Cerebellar cortex (tissue), 1 donor: ENCODE results near the gene CILP.

Experiments
- DNase-seq: peaks from one replicate; pipeline ENCODE4 v3.0.0-alpha.2; 2015; ENCODE audit warnings: low spot score

CILP gene

GRCh38 chr15:65221697-65222096 lies 10.4 kb upstream of the CILP start:
- no peak for DNase-seq

- DNase-seq = no peak
Measured at GRCh38 chr15:65219137-65219536, 7.9 kb upstream of the CILP start.

GRCh38 chr15:65217526-65218482 lies 6.5 kb upstream of the CILP start:
- DNase-seq = no peak

DNA sequence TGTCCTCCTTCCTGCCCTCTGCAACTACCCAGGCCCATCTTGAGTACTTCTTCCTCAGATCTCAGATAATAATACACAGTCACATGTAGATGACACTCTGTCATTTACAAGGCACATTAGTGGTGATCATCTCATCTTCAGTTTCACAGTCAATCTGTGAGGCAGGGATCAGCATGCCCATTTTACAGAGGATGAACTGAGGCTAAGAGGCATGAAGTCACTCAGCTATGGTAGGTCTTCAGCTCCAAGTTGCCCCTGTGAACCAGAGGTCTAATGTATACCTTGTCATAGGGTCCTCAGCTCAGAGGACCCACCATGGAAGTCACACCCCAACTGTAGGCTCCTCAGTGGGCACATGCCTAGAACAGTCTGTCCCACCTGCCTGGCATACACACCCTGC lies 4.2 kb upstream of the CILP start:
- no peak for DNase-seq

DNA sequence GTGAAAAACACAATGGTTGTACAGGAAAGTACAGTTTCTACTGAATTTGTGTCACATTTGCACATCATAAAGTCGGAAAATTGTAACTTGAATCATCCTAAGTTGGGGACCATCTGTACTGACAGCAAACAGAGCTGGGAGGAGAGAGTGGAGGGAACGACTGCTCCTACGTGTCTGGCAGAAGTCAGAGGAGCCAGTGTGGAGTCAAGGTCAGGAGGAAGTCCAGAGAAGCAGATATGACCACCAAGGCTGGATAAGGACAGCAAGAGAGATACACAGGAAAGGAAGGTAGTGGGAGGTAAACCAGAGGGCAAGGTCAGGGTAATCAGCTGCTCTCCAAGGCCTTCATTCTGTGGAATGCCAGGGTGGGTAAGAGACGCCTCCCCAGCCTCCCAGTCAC lies 2.7 kb upstream of the CILP start:
- DNase-seq = no peak

DNA sequence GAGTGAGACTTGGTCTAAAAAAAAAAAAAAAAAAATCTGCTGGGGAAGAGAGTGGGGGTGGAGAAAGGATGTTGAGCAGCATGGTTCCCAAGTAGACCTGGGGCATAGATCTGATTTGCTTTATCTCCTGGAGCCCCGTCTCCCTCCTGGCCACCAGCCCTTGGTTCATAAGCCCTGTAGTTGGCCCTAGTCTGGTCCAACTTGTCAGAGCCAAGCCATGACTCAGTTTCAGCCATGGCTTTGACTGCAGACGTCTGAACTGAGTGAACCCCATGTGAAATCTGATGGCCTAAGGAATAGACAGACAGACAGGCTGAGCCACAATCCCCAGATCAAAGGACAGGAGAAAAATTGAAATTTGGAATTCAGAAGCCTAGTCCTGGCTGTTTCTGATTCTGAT lies 2.0 kb upstream of the CILP start:
- no peak for DNase-seq

DNA sequence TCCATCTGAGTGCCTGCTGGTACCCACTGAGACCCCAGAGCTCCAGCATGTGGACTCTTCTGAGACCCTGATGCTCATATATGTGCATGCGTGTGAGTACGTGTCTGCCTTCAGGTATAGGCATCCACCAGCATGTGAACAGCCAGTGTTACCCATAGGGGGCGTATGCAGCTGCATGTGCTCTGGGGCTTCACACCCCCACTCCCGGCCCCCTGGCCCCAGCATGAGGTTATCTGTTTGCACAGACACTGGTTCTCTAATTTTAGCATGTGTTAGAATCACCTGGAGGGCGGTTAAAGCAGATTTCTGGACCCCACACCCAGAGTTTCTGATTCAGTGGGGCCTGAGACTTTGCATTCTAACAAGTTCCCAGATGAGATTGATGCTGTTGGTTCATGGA lies 824 bp upstream of the CILP start:
- no peak for DNase-seq

GRCh38 chr15:65211482-65211982 lies 259 bp upstream of the CILP start:
- DNase-seq = no peak

GRCh38 chr15:65209701-65210643 lies 1.3 kb downstream of the CILP start:
- no peak for DNase-seq

- DNase-seq = no peak
Measured at GRCh38 chr15:65208647-65209046, 2.6 kb downstream of the CILP start.

- no peak for DNase-seq
Measured at GRCh38 chr15:65207280-65207840, 3.9 kb downstream of the CILP start.

DNA sequence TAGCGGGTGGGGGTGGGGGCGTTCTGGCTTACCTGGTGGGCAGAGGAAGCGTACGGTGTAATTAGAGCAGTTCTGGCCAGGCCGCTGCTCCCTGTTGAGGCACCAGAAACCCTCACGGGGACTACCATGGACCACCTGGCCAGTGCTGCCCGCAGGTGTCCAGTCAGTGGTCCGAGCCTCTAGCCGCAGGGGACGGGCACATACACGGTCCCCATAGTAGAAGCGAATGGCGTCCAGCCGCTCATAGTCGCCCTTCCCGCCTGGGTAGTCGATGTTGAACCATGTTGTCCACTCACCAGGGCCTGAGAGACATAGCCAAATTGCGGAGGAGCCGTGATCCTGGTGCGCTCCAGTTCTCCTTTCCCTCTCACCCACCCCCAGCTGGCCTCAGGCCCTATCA lies 4.5 kb downstream of the CILP start:
- no peak for DNase-seq

- DNase-seq = no peak
Measured at GRCh38 chr15:65204931-65205660, 6.2 kb downstream of the CILP start.

- no peak for DNase-seq
Measured at GRCh38 chr15:65204236-65204930, 6.9 kb downstream of the CILP start.

- DNase-seq = no peak
Measured at GRCh38 chr15:65201918-65202317, 9.4 kb downstream of the CILP start.

DNA sequence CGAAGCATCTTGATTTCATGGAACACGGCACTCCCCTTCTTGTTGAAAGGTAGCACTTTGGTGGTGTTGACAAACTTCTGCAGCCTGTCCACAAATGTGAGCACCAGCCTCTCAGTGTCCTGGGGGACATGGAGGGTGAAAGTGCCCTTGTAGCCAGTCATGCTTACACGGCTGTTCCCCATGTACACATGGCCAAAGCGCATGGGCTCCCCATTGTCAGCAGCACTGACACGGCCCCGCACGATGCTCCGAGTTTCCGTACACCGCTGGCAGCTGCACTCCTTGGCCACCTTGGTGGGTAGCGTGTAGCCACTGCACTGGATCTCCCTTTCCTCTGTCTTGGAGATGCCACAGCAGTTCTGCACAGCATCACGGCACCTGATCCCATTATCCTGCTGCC lies 12.7 kb downstream of the CILP start:
- DNase-seq = no peak

GRCh38 chr15:65197337-65197645 lies 14.0 kb downstream of the CILP start:
- no peak for DNase-seq

DNA sequence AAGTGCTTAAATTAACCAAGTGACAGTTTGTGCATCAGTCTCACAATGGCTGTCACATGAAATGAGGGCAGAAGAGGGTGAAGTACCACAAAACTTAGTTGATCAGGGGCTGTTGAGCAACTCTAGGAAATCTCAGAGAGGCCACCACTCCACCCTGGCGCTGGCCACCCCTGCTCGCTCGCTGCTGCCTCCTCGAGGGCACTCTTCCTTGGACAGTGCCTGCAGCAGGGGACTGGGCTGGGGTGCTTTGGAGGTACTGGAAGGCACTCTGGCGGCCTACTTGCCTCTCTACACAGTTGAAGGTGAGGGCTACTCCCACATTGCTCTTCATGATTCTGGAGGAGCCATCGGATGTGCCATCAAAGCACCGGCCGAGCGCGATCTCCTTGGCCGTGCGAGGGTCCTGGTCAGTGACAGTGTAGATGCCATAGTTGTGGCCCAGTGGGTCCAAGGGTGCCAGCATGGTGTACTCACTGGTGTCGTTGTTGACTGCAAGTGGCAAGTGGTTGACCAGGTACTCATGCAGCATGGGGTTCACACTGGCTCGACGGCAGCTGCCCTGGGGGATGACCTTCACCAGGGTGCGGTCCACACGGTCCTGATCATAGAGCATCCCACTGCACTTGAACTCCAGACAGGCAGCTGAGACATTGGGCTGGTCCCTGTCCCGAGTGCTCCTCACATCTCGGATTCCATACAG lies 14.5 kb downstream of the CILP start:
- no peak for DNase-seq

- no peak for DNase-seq
Measured at GRCh38 chr15:65195548-65195923, 15.7 kb downstream of the CILP start.

- no peak for DNase-seq
Measured at GRCh38 chr15:65194826-65195547, 16.3 kb downstream of the CILP start.
